Panc1 (cell line): ENCODE measurements around the gene RNF103.

Experiments used
- CTCF ChIP-seq: fragments of 450-650 bp; IDR thresholded peaks from 2 replicates; pipeline ENCODE4 v1.5.1; 2017; ENCODE audit warnings: mild to moderate bottlenecking
- POLR2AphosphoS5 ChIP-seq: IDR thresholded peaks from 2 replicates; pipeline ENCODE4 v1.6.1; 2012; ENCODE audit warnings: mild to moderate bottlenecking, low read depth, low read length, moderate library complexity
- REST ChIP-seq, 2 experiments: IDR thresholded peaks; 2 replicates each; pipeline ENCODE4 v1.6.1; 2011 to 2012; ENCODE audit warnings: low read depth in 2 of 2, control low read depth in 1 of 2, low read length in 1 of 2, mild to moderate bottlenecking in 1 of 2, moderate library complexity in 1 of 2; ENCODE audit not compliant: insufficient read depth in 1 of 2

- TF ChIP-seq CTCF (no peak), REST (IDR thresholded peaks at IDR 0.05; ENCODE audit: insufficient read depth in 1 of 2, low read depth in 2 of 2, low read length in 1 of 2) (no peak), POLR2AphosphoS5 (no peak)
Measured at GRCh38 chr2:86608832-86609410, 14.7 kb downstream of the RNF103 start.
